WI38 (cell line): ENCODE results near the gene BCAR1.

Source experiments
- H3K4me3 ChIP-seq: 2 replicates; pipeline ENCODE4 v1.5.1; 2011; ENCODE audit warnings: low read depth, mild to moderate bottlenecking, control low read depth, low read length
- CTCF ChIP-seq: IDR thresholded peaks from 2 replicates; pipeline ENCODE4 v1.5.1; 2012; ENCODE audit warnings: low read depth, mild to moderate bottlenecking, control low read depth, low read length

Gene BCAR1

GRCh38 chr16:75292691-75293090 lies 41.3 kb upstream of the BCAR1 start:
- no peak for TF ChIP-seq CTCF
- no peak overlapping the region for H3K4me3 ChIP-seq

- no peak overlapping the region for H3K4me3 ChIP-seq
- no peak for TF ChIP-seq CTCF
Observed at GRCh38 chr16:75289189-75289588, 37.8 kb upstream of the BCAR1 start.

GRCh38 chr16:75288596-75289120 lies 37.2 kb upstream of the BCAR1 start:
- no peak for TF ChIP-seq CTCF
- no peak overlapping the region for H3K4me3 ChIP-seq

GRCh38 chr16:75288181-75288580 lies 36.8 kb upstream of the BCAR1 start:
- no peak overlapping the region for H3K4me3 ChIP-seq
- no peak for TF ChIP-seq CTCF

GRCh38 chr16:75287708-75288107 lies 36.3 kb upstream of the BCAR1 start:
- no peak overlapping the region for H3K4me3 ChIP-seq
- TF ChIP-seq CTCF = no peak

GRCh38 chr16:75286389-75286788 lies 35.0 kb upstream of the BCAR1 start:
- no peak overlapping the region for H3K4me3 ChIP-seq
- TF ChIP-seq CTCF = no peak

GRCh38 chr16:75282466-75283281 lies 31.2 kb upstream of the BCAR1 start:
- TF ChIP-seq CTCF = no peak

More at GRCh38 chr16:75282466-75283281, 31.2 kb upstream of the BCAR1 start:
- H3K4me3 ChIP-seq = no peak overlapping the region
